C4-2B (cell line): Measurements from ENCODE around the gene RGS7BP.

Experiments
- ZFX ChIP-seq: fragments of 450-650 bp; IDR thresholded peaks from 2 replicates; pipeline ENCODE4 v1.6.1; 2017
- TF ChIP-seq, protein P1 (sequence below): fragments of 450-650 bp; conservative IDR thresholded peaks from 2 replicates; pipeline ENCODE4 v1.5.1; 2017; ENCODE audit warnings: mild to moderate bottlenecking

DNA sequence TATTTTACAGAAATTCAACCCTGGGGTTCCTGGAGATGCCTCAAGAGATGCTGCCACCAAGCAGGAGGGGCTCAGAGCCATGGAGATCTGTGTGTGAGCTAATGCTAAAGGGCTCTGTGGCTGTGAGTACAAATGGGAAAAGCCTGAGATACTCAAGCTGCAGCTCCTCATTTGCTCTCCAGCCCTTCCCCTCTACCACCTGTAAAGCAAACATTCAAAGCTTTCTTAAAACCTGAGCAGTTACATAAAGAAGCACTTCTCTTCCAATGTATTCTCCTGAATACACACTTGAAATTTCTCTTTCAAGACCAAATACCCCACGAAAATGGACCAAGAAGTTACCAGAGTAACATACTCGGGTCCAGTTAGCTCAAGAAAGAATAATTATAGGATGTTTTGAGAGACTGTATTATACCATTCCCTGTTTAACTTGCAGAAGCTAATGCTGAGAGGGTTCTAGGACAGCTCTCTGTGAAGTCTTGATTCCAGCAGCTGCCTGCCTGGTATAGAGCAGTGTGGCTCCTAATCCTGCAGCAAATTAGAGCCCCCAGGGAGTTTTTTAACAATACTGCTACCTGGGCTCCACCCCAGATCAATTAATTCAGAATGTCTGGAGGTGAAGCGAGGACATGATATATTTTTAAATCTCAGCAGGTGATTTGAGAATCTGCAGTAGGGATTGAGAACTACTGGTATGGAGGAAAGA is 21.1 kb downstream of the RGS7BP start:
- TF ChIP-seq, protein P1, sequence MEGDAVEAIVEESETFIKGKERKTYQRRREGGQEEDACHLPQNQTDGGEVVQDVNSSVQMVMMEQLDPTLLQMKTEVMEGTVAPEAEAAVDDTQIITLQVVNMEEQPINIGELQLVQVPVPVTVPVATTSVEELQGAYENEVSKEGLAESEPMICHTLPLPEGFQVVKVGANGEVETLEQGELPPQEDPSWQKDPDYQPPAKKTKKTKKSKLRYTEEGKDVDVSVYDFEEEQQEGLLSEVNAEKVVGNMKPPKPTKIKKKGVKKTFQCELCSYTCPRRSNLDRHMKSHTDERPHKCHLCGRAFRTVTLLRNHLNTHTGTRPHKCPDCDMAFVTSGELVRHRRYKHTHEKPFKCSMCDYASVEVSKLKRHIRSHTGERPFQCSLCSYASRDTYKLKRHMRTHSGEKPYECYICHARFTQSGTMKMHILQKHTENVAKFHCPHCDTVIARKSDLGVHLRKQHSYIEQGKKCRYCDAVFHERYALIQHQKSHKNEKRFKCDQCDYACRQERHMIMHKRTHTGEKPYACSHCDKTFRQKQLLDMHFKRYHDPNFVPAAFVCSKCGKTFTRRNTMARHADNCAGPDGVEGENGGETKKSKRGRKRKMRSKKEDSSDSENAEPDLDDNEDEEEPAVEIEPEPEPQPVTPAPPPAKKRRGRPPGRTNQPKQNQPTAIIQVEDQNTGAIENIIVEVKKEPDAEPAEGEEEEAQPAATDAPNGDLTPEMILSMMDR: no peak
- TF ChIP-seq ZFX: no peak
